ENCODE data around the gene HAUS5. TPM values are rescaled to one million over a fixed set of nuclear protein-coding genes. Genes with fewer than 3 reads are reported as not detected.

The HAUS5 gene
- total and polyA plus RNA-seq, 8 donors = 5.6 to 22.5 (median 7.4) TPM

- WGBS, 2 donors = 88 to 89% methylated on average over 29 of the region's 29 CpGs
- no peak for DNase-seq
- no peaks in the 10 kb centered on the region for H3K9me3 ChIP-seq
Measured at GRCh38 chr19:35633727-35634440, 21.3 kb downstream of the HAUS5 start.

GRCh38 chr19:35636651-35637050 lies 24.1 kb downstream of the HAUS5 start:
- peaks cover 0 to 59% (median 17%) of the 10 kb centered on the region in 3 donors for H3K36me3 ChIP-seq
- H3K9me3 ChIP-seq = no peaks in the 10 kb centered on the region
- WGBS, 2 donors = 91 to 93% methylated on average over 3 of the region's 3 CpGs

More at GRCh38 chr19:35633727-35634440, 21.3 kb downstream of the HAUS5 start:
- ATAC-seq (no peak), FAIRE-seq (no peak)
- Histone ChIP-seq H3K4me3 (no peak overlapping the region), H3K27me3 (no peaks in the 10 kb centered on the region), H3K4me1 (peaks cover 5 to 13% (median 7%) of the 10 kb centered on the region in 3 donors), H3K36me3 (peaks cover 0 to 72% (median 26%) of the 10 kb centered on the region in 3 donors), H3K27ac (no peak overlapping the region)
- intact Hi-C loops (cut with DNase I) = no loop called here
- no peak for TF ChIP-seq CTCF (IDR thresholded peaks at IDR 0.05)

GRCh38 chr19:35637165-35637564 lies 24.6 kb downstream of the HAUS5 start:
- no peak overlapping the region for H3K4me3 ChIP-seq
- H3K4me1 ChIP-seq = no peaks in the 10 kb centered on the region
- no peak for ATAC-seq
- TF ChIP-seq CTCF (IDR thresholded peaks at IDR 0.05) = no peak
- no peak for DNase-seq
- WGBS, 2 donors = 93 to 96% methylated on average over 25 of the region's 25 CpGs
- intact Hi-C loops (cut with DNase I) = no loop called here
- no peaks in the 10 kb centered on the region for H3K9me3 ChIP-seq
- no peak overlapping the region for H3K27ac ChIP-seq
- no peak for FAIRE-seq
- no peaks in the 10 kb centered on the region for H3K27me3 ChIP-seq
- peaks cover 0 to 54% (median 17%) of the 10 kb centered on the region in 3 donors for H3K36me3 ChIP-seq

More at GRCh38 chr19:35636651-35637050, 24.1 kb downstream of the HAUS5 start:
- DNase-seq (no peak), ATAC-seq (no peak), FAIRE-seq (no peak)
- TF ChIP-seq CTCF (IDR thresholded peaks at IDR 0.05) = no peak
- H3K27me3 ChIP-seq = no peaks in the 10 kb centered on the region
- H3K4me1 ChIP-seq = no peaks in the 10 kb centered on the region
- H3K4me3 ChIP-seq = no peak overlapping the region
- intact Hi-C loops (cut with DNase I) = no loop called here
- no peak overlapping the region for H3K27ac ChIP-seq

GRCh38 chr19:35639321-35639639 lies 26.7 kb downstream of the HAUS5 start:
- intact Hi-C loops (cut with DNase I) = no loop called here
- WGBS, 2 donors = 53 to 68% methylated on average over 6 of the region's 6 CpGs
- Histone ChIP-seq H3K27ac (no peak overlapping the region), H3K4me3 (no peak overlapping the region), H3K4me1 (no peaks in the 10 kb centered on the region), H3K9me3 (no peaks in the 10 kb centered on the region), H3K36me3 (peaks cover 0 to 33% (median 12%) of the 10 kb centered on the region in 3 donors), H3K27me3 (no peaks in the 10 kb centered on the region)
- no peak for TF ChIP-seq CTCF (IDR thresholded peaks at IDR 0.05)
- ATAC-seq (no peak), FAIRE-seq (no peak), DNase-seq (no peak)

GRCh38 chr19:35639863-35640262 lies 27.3 kb downstream of the HAUS5 start:
- H3K9me3 ChIP-seq = no peaks in the 10 kb centered on the region
- peaks cover 0 to 27% (median 10%) of the 10 kb centered on the region in 3 donors for H3K36me3 ChIP-seq
- no peak for TF ChIP-seq CTCF (IDR thresholded peaks at IDR 0.05)
- 77 to 78% methylated on average over 8 of the region's 8 CpGs for WGBS, 2 donors
- no peak overlapping the region for H3K27ac ChIP-seq
- intact Hi-C loops (cut with DNase I) = no loop called here
- H3K4me3 ChIP-seq = no peak overlapping the region
- no peak for FAIRE-seq
- no peaks in the 10 kb centered on the region for H3K27me3 ChIP-seq
- H3K4me1 ChIP-seq = no peaks in the 10 kb centered on the region
- no peak for ATAC-seq
- DNase-seq = no peak
